Measurements from ENCODE around the gene SPRYD4. TPM values are rescaled to one million over a fixed set of nuclear protein-coding genes. Genes with fewer than 3 reads are reported as not detected.

The SPRYD4 gene
- total and polyA plus RNA-seq, 10 of the 15 experiments (the other 5 are each of a cell fraction or from before 2014, with no cell fraction given), result 4.1 to 6.0 (median 5.1) TPM

- TF ChIP-seq PRDM15 (CRISPR knock-in tag; IDR thresholded peaks at IDR 0.05), result no peak
These were observed 49.5 kb downstream of the SPRYD4 start (continued) for GRCh38 chr12:56517854-56518253.

- POLR2A ChIA-PET, result no interaction called here
- CTCF ChIA-PET, result interaction anchor here (1.6 kb wide), 1 partner anchor 78 kb away, joined by 4 read pairs; no protein-coding TSS in a partner anchor
- BruUV-seq (replicated peaks), result no TSS peak
- SMC1A ChIA-PET (ENCODE audit: uncharacterized antibody, unreplicated experiment), result no interaction called here
- no peaks in the 10 kb centered on the region for H3K36me3 ChIP-seq (ENCODE audit: control insufficient read depth in 2 of 2, insufficient read depth in 2 of 2, low read length in 1 of 2)
- no peak overlapping the region for H2AFZ ChIP-seq (ENCODE audit: control insufficient read depth, low read depth, low read length)
- WGBS (ENCODE audit: insufficient coverage, insufficient replicate concordance, low lambda C conversion rate, missing lambda C conversion rate), result 19% methylated on average over 2 of the region's 2 CpGs
- DNase-seq (ENCODE audit: low read depth, low spot score) (no peak), ATAC-seq (no peak), FAIRE-seq (no peak)
- no peak overlapping the region for H3K4me3 ChIP-seq
- no peaks in the 10 kb centered on the region for H4K20me1 ChIP-seq (ENCODE audit: control insufficient read depth, insufficient read depth)
- H3K9me3 ChIP-seq (replicated peaks; ENCODE audit: control insufficient read depth, insufficient read depth, low read length), result no peaks in the 10 kb centered on the region
- H3K27ac ChIP-seq (ENCODE audit: control insufficient read depth, insufficient read depth), result no peak overlapping the region
- H3K79me2 ChIP-seq (ENCODE audit: control insufficient read depth, insufficient read depth, low read length), result no peaks in the 10 kb centered on the region
- intact Hi-C loops (cut with micrococcal nuclease; ENCODE audit: unreplicated experiment), result no loop called here
- no peaks in the 10 kb centered on the region; a peak in 1 of 4 replicates for H3K27me3 ChIP-seq (replicated peaks in 1 of 2; ENCODE audit: control insufficient read depth in 2 of 2, insufficient read depth in 2 of 2, low read length in 1 of 2)
- no peak overlapping the region for H3K9ac ChIP-seq (ENCODE audit: control insufficient read depth, insufficient read depth, low read length)
- H3K4me1 ChIP-seq (ENCODE audit: control insufficient read depth, insufficient read depth, low read length), result peaks cover 4% of the 10 kb centered on the region; the same call in 1 of the 2 replicates
- no peak overlapping the region for H3K4me2 ChIP-seq (ENCODE audit: control insufficient read depth, insufficient read depth)
- in situ Hi-C loops (cut with MboI), result no loop called here
- RAD21 ChIA-PET (ENCODE audit: unreplicated experiment), result interaction anchor here (0.6 kb wide), 1 partner anchor 55 kb away, joined by 3 read pairs; no protein-coding TSS in a partner anchor
- TF ChIP-seq KAT2A (conservative IDR thresholded peaks at IDR 0.05; ENCODE audit: control insufficient read depth, low read depth, low read length) (no peak), RBBP5 (conservative IDR thresholded peaks at IDR 0.05) (no peak), ZBED1 (IDR thresholded peaks at IDR 0.05; ENCODE audit: borderline replicate concordance) (no peak), ZSCAN29 (IDR thresholded peaks at IDR 0.05) (no peak), YBX1 (IDR thresholded peaks at IDR 0.05) (no peak), LARP7 (IDR thresholded peaks at IDR 0.05) (no peak), ELK1 (IDR thresholded peaks at IDR 0.05; ENCODE audit: low read depth, low read length) (no peak), ZBTB11 (CRISPR knock-in tag; IDR thresholded peaks at IDR 0.05) (no peak), SMARCA5 (IDR thresholded peaks at IDR 0.05) (no peak), IKZF2 (IDR thresholded peaks at IDR 0.05) (no peak), HDGF (IDR thresholded peaks at IDR 0.05) (no peak), TCF7 (IDR thresholded peaks at IDR 0.05; ENCODE audit: borderline replicate concordance) (no peak), IRF5 (IDR thresholded peaks at IDR 0.05; ENCODE audit: borderline replicate concordance) (no peak), RFX5 (IDR thresholded peaks at IDR 0.05; ENCODE audit: low read depth, low read length) (no peak), HCFC1 (IDR thresholded peaks at IDR 0.05; ENCODE audit: low read length) (no peak)
These were observed 50.2 kb downstream of the SPRYD4 start for GRCh38 chr12:56518570-56518969.
